HT-29 (cell line): ENCODE results near the gene GPX6. TPM values are rescaled to one million over a fixed set of nuclear protein-coding genes. Genes with fewer than 3 reads are reported as not detected.
A peak's percentile ranks its signal among the peaks of the same experiment; 100 is the strongest.
"Not testable (repeated sequence)": the region's sequence is repeated elsewhere in the genome, so short reads cannot be mapped to it uniquely, and the experiment has no call there.

Experiments used
- DNase-seq: peaks from one replicate; pipeline ENCODE4 v3.0.0-alpha.2; 2015; ENCODE audit warnings: low spot score
- total RNA-seq: library from RNA; depleted of rRNA; stranded (reverse); fragments of >200 nt; shearing (Covaris generic); gene quantifications from 2 replicates; pipeline ENCODE4 v1.2.3, GENCODE V29; 2014; rRNA removed

Gene GPX6, protein sequence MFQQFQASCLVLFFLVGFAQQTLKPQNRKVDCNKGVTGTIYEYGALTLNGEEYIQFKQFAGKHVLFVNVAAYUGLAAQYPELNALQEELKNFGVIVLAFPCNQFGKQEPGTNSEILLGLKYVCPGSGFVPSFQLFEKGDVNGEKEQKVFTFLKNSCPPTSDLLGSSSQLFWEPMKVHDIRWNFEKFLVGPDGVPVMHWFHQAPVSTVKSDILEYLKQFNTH
- total RNA-seq, result not detected in 2 replicates

DNA sequence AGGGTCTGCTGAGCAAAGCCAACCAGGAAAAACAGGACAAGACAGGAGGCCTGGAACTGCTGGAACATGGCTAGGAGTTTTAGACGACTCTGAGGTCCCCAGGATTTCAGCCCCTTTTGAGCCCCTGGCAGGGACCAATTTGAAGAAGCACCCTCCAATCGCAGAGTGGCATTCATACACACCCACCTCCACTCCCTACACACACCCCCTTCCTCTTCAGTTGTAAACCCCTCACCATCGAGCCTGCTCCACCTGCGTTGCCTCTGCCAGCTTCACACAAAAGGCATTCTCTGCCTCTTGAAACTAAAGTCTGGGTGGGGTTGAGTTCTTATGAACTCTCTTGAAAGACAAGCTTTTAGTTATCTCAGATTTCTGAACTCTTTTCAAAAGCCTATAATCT is at the start of gene GPX6:
Gene GPX6 (minus strand): TSS at position 118 of the 400 bp plus-strand sequence. CDS start 50 bp downstream, at position 68.
- no peak for DNase-seq

DNA sequence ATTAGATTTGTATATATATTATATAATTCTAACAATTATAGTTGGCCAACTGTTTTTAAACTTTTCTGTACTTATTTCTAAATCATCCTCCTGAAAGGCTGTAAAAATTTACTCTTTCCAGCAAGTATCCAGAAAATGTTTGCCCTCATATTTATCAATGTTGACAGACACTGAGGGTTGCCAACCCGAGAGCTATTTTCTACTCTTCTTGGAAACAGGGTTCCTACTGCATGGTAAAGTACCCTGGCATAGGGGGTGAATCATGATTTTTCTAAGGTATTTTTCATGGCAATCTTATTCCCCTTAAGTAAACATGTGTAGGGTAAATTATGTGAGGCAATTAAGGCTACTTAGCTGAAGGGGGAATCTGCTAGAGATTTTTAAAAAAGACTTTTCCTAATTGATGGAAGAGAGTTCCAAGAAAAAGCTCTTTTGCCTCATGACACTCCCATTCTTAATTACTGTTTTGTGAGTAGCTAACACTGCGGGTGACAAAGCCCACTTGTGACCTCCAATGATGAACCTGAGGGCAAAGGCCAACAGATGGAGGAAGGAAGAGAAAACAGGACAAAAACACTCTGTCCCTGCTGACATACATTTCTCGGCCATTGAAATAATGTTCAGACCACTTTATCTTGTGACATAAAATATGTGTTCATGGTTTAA is 48.0 kb upstream of the GPX6 start:
- no peak for DNase-seq

DNA sequence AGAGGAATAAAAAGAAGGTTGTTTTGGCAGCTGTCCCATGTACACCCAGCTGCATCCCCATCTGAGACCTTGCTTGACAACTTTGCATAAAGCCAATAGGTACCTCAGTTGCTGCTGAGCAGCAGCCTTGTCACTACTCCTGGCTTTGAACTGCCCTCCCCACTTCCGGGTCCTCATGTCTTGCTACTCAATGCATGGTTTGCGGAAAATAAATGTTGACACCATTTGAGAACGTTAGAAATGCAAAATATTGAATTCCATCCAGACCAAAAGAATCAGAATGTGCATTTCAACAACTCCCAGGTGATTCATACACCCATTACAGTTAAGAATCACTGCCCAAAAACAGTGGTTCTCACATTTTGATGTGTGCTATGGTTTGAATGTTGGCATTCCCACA is 43.0 kb upstream of the GPX6 start:
- no peak for DNase-seq

DNA sequence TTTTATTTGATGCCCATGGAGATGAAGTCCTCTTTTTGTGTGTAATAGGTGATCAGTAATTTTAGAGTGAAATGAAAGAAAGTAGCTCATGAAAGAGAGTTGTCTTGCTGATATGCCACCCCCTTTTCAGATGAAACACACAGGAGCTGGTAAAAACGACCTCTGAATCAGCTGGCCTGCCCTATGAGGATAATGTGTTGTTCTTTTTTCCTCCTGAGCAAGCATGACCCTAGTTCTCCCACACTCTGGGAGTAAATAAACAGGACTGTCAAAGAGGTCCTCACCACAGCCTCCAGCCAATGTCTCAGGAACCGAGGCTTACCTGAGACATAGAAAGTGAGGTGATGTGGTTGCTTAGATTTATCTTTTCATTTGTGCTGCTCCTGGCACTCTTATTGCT is 39.5 kb upstream of the GPX6 start:
- DNase-seq, result no peak

DNA sequence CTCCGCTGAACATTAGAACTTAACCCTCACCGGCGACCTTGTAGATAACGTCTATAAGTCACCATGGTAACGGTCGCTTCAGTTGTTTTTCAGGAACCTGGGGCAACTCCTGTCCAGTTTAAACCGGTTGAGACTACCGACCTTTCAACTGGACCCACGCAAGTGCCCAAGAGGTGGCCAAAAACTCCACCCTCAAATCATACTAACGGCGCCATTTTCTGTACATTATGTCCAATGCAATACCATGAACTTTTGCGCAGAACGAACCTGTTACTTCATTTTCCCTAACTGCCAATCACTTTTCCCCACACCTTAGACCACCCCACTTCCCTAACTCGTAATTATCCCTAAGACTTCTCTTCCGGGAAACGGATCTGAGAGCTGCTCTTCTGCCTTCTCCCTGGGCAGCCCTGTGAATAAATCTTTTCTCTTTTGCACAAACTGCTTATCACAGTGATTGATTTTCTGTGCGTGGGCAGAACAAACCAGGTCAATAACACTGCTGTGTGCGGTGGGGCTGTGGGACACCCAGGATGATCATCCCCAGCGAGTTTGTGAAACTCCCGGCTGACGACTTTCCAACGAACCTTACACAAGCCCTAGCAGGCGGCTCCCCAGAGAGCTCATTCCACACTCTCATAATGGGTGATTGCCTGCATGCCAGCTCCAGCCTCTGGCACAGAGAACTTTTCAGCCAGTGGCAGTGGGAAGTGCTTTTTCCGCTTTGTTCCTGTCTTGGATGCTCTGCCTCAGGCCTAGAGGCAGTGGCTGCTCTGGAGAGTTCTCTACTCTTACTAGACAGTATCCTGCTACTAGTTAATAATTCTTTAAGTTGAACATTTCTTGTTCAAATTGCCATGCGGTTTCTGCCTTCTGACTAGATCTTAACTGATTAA is 38.6 kb upstream of the GPX6 start:
- no peak for DNase-seq

DNA sequence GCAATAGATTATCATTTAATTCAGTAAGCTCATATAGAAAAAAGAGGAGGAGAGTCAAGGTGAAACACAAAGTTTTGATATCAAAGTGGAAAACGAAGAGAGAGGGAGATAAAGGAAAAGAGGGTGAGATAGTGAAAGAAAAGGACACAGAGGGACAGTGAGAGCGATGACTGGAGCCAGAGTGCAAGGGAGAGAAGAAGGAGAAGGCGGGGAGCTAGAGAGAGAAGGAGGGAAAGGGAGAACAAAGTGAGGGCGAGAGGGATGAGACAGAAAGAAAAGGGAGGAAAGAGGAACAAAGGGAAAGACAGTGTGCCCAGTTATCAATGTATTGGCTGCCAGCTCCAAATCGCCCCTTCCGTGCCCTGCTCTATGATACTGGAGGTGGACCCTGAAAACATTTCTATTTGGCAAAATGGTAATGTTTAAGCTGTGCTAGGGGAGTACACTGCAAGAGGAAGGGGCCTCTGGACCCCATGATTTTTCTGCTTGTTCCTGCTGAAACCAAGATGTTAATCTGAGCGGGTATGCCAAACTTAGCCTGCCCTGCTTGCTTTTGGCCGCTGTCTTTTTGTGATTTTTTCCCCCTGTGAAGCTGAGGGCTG is 37.9 kb upstream of the GPX6 start:
- no peak for DNase-seq

DNA sequence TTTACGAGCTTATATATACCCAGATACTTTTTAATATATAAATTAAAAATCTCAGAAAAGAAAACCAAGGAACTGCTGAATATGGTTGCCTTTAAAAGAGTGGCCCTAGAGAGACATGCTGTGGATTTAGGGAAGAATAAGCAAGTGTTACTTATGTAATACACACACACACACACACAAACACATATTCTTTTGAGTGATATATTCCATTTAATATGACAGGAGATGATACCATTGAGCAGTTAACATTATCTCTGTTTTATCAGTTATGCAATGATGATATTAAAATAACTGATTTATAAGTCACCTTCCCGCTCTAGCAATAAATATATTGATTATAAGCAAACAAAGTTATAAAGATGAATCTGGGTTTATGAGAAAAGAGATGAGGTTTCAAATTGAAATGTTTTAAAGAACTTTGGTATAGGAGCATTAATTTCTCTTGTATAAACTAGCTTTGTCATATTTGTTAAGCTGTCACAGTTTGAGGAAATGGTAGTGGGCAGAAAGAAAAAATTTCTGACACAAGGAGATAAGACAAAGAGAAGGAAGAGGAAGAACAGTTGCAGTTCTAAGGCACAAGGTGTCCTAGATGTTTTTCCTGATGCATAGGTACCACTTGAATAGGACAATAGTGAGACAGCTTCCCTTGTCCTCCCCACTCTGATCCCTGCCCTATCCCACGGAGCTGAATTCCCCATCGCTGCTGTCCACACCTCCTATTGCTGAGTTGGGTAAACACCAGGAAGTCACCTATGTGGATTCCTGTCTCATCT is 36.5 kb upstream of the GPX6 start:
- no peak for DNase-seq

DNA sequence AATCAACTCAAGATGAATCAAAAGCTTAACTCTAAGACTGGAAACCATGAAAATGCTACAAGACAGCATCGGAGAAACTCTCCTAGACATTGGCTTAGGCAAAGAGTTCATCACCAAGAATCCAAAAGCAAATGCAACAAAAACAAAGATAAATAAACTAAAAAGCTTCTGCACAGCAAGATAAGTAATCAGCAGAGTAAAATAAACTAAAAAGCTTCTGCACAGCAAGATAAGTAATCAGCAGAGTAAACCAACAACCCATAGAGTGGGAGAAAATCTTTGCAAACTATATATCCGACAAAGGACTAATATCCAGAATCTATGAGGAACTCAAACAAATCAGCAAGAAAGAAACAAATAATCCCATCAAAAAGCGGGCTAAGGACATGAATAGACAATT is 31.4 kb upstream of the GPX6 start:
- DNase-seq, result not testable (repeated sequence)

DNA sequence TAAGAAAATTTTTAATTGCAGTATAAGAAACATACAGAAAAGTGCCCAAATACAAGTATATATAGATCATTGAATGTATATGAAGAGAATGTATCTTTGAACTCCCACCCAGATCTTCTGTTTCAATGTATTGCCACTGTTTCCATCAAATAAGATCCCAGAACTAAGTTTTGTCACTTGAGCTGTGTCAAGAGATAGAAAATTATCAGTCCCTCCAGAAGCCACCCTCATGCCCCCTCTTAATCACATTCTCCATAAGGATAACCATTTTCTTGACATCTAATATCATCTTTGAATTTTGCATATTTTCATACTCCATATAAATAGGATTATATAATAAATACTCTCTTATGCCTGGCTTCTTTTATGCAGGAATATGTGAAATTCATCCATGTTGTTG is 30.4 kb upstream of the GPX6 start:
- DNase-seq, result no peak

DNA sequence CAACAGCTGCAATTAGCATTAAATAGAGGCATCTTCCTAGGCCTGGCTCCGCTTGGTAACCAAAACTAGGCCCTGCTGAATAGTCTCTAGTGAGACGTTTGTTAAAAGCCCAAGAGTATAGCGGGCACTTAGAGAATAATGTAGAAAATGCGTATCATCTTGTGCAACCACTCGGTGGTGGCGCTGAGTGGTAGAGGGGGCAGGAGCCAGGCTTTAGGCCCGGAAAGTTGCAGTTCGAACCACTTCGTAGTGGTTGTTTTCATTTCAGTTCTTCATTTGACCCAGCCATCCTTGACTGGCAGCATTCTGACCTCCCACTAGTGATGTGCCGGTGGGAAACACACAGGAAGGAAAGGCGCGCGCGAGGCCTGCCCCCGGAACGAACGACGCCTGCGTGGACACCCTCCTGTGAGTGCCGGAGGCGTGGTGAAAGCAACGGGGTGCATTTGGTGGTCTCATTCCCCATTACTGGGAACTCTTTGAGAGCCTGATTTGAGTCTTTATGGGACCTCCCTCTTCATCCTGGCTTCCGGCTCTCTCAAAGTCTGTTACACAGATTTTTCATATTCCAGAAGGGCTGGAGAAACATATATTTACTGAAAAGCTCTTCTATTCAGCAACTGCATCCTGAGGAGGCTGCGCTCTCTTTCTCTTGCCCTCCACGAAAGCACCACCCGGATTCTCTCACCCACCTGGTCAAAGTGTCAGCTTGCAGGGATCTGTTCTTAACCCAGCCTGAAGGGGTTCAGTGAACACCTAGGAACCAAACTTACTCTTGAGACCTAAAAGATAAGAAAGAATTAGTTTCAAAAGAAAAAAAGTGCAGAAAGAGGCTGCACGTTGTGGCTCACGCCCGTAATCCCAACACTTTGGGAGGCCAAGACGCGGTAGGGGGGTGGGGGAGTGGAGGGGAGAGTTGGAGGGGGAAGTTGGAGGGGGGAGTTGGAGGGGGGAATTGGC is 28.3 kb upstream of the GPX6 start:
- no peak for DNase-seq

DNA sequence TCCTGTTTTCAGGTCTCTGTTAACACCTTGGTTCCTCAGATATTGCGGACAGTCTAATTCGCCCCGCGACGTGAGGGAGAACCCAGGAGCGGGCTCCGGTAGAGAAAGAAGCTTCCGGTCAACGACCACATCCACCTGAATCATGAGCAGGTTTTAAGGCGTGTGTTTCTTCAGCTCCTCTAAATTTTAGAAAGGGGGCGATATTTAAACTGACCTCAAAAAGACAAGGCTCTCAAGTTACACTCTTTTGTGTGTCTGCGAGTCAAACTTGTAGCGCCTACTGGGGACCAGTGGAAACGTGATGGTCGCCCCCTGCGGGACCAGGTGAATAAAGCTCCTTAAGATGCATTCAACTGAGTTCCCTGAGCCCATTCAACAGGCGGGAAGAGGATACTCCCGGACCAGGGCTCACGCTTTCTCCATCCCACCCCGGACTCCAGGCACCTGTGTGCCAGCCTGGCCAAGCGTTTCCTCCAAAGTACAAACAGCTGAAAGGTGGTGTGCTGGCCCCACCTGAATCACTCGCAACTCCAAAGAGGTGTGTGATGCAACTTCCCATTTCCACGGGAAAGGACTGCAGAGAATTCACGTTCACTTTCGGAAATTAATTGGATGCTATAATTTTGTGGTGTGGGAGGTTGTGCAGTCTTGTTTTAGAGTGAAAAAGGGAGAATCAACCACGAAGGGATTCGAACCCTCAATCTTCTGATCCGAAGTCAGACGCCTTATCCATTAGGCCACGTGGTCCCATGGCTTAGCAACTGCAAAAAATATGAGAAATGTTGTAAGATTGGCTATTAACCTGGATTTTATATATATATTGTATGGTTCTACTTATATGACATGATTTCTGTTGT is 27.1 kb upstream of the GPX6 start:
- peak; percentile 92 for DNase-seq

DNA sequence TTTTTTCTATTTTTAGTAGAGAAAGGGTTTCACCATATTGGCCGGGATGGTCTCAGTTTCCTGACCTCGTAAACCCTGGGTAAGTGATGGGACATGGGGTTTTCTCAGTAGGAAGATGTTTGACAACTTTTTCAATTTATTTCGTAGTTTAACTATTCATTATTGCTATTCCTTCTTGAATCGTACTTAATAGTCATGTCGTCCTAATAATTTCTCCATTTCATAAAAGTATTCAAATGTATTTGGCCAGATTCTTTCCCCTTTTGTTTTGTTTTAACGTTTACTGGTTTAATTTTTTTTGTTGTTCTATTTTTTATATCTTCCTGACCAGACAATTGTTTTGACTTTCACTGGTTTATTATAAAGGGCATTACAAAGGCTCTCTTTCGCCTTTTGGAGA is 26.4 kb upstream of the GPX6 start:
- DNase-seq, result no peak

DNA sequence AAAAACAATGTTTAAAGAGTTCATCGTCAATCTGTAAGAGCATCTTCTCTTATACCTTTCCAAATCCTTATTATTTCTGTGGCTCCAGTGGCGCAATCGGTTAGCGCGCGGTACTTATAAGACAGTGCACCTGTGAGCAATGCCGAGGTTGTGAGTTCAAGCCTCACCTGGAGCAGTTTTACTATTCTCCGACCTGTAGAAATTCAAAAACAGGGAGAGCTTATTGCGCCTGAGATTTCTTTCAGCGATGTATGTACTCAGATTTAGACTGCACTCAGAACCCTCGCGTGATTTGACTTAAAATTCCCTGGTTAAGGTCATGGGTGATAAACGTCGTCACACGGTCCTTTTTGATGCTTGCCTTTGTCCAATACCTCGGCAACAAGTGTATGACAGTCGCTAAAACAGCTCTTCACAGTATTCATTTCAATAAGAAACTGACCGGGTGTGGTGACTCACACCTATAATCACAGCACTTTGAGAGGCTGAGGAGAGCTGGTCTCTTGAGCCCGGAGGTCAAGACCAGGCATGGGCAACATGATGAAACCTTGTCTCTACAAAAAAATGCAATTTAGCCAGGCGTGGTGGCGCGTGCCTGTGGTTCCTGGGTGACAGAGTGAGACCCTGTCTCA is 22.0 kb upstream of the GPX6 start:
- DNase-seq, result no peak

DNA sequence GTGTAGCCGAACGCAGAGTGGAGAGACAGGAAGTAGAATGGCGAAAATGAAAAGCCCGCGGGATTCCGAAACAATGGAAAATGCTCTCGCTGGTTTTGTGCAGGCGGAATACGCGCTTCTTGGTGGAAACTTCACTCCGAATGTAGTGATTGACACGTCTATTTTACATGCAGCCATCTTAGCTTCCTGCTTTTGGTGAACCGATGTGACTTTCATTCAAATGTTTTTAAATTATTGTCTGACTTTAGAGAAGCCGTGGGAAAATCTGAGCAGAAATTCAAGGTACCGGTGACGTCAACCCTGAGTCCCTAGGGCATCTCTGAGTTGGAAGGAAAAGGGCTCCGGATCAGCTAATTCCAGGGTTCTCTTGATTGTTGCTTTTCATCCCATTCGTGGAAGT is 21.5 kb upstream of the GPX6 start:
- no peak for DNase-seq

DNA sequence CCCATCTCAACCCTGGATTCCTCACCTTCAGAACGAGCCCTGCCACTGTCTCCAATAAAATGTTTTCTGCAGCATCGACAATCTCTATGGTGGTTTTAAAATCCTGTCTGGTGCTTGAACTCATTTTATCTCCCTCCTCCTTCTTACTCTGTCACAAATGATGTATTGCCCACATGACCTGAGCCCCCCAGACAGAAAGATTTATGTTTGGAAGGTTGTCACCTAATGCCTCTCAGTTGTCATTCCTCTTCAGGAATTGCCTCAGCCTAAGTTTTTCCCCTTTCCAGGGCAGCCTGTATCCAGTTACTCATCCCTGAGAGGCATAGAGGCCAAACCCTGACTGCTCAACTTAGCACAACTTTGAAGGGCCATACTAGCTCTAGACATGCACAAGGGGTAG is 19.3 kb upstream of the GPX6 start:
- no peak for DNase-seq

DNA sequence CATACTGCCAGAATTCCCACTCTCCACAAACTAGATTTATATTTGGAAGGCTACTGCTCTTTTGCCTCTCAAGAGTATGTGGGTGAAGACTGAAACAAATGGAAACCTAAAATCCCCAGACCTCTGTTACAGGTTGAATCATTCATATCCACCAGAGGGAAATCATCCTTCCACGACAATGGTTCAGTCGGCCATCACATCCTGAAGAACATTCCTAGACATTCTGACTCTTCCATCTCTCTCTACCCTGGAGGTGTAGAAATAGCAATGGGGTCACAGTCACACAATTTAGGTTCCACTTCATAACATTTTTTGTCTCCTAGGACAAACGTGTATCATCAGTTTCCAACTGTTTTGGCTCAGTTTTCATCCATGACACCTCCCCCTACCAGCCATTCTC is 18.7 kb upstream of the GPX6 start:
- DNase-seq, result no peak

DNA sequence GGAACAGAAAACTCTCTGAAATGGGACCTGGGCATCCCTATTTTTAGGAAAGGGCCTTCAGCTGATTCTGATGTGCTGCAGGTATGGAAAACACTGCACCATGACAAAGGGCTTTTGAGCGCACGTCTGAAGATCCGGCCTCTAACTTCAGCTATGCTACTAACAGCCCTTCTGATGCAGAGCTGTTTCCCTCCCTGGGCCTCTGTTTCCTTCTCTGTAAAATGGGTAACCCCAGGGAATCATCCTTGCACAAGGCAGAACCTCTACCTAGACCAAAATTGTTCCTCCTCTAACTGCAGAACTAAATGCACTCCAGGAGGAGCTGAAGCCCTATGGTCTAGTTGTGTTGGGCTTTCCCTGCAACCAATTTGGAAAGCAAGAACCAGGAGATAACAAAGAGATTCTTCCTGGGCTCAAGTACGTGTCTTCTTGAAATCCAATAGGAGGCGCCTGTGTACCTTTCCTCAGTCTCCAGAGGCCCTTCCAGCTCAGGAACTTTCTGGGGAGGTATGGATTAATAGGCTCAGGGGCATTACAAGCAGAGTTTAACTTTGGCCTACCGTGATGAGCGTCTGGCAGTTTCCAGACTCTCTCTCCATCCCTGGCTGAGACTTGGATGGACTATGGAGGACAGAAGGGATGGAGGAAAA is 16.0 kb upstream of the GPX6 start:
- DNase-seq, result no peak

DNA sequence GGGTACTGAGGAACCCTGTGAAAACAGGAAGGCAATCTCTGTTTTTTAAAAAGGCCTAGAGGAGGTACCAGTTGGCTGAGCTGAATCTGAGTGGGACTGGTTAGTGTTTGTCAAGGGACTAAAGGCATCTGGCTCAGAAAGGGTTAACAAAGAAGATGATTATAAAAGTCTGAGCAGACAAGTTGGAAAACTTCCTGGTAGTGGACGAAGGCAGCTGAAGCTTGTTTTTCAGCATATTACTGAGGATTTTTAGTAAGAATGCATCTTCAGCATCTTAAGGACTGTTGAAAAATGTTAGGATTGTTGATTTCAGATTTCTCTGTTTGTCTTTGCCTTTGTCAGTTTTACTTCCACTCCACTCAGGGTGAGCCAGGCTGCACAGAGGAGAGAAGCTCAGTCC is 15.2 kb upstream of the GPX6 start:
- DNase-seq, result no peak
